ENCODE results near the gene PCBP3. TPM values are rescaled to one million over a fixed set of nuclear protein-coding genes. Genes with fewer than 3 reads are reported as not detected.
A peak's percentile ranks its signal among the peaks of the same experiment; 100 is the strongest.

Gene PCBP3
- total RNA-seq, 4 donors from 2014 or later = 0.13 to 0.26 TPM; not detected in 2

- Histone ChIP-seq H3K4me3 (peak overlapping the region; percentile 64 to 88 (median 64)), H3K27ac (peak overlapping the region; percentile 81 to 89 (median 84)), H3K9me3 (no peaks in the 10 kb centered on the region), H3K27me3 (peaks cover 21 to 30% (median 23%) of the 10 kb centered on the region in 3 donors), H3K4me1 (peaks cover 27 to 31% of the 10 kb centered on the region in 2 donors), H3K36me3 (no peaks in the 10 kb centered on the region)
- ATAC-seq (peak; percentile 29 to 38), DNase-seq (peak in 1 of 2 donors; percentile 72)
- intact Hi-C loops (cut with DNase I; ENCODE audit: low total_unique reads) = loop anchor here (2.0 to 5.0 kb wide), 4 partner anchors 86 to 256 kb away; partner anchors contain the start of genes COL6A2 and LSS
- TF ChIP-seq CTCF (IDR thresholded peaks at IDR 0.05 in 4 of 5, conservative IDR thresholded peaks at IDR 0.05 in 1 of 5) = no peak
- TF ChIP-seq POLR2A (IDR thresholded peaks at IDR 0.05) = no peak
- in situ Hi-C loops (cut with MboI; ENCODE audit: low sequenced_read_pairs in 4 of 4) = loop anchor here in 2 of 4 donors (25.0 kb wide), 1 partner anchor 141 kb away; no protein-coding TSS in a partner anchor
Observed at GRCh38 chr21:45971616-45972352, 328.3 kb downstream of the PCBP3 start.

DNA sequence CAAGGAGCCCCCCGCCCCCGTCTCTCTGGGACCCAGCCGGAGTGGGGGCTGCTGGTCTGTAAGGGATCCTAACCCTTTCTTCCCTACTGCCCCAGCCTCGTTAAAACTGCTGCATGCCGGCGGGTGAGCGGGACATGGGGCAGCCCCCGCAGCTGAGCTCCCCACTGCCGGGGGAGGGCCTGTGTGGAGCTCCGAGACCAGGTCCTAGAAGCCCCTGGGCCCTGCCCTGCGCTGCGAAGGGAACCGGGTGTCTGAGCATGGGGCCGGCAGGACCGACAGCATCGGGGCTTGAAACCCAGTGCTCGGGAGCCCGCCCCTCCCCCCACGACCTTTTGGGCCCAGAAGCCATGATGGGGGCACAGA lies 328.8 kb downstream of the PCBP3 start:
- ATAC-seq (no peak), DNase-seq (no peak)
- TF ChIP-seq CTCF (IDR thresholded peaks at IDR 0.05 in 4 of 5, conservative IDR thresholded peaks at IDR 0.05 in 1 of 5) (no peak), POLR2A (IDR thresholded peaks at IDR 0.05) (no peak)
- Histone ChIP-seq H3K27me3 (peaks cover 21 to 30% (median 23%) of the 10 kb centered on the region in 3 donors), H3K36me3 (no peaks in the 10 kb centered on the region), H3K9me3 (no peaks in the 10 kb centered on the region), H3K4me3 (peak overlapping the region; percentile 64 to 88 (median 64)), H3K4me1 (peaks cover 27 to 31% of the 10 kb centered on the region in 2 donors), H3K27ac (peak overlapping the region; percentile 81 to 89 (median 84))
- in situ Hi-C loops (cut with MboI; ENCODE audit: low sequenced_read_pairs in 4 of 4) (loop anchor here in 2 of 4 donors (25.0 kb wide), 1 partner anchor 140 kb away; no protein-coding TSS in a partner anchor), intact Hi-C loops (cut with DNase I; ENCODE audit: low total_unique reads) (loop anchor here (5.0 kb wide), 3 partner anchors 85 to 255 kb away; partner anchors contain the start of gene LSS)

- ATAC-seq = peak; percentile 24 to 32
- in situ Hi-C loops (cut with MboI; ENCODE audit: low sequenced_read_pairs in 4 of 4) (loop anchor here in 2 of 4 donors (25.0 kb wide), 1 partner anchor 139 kb away; no protein-coding TSS in a partner anchor), intact Hi-C loops (cut with DNase I; ENCODE audit: low total_unique reads) (loop anchor here (5.0 kb wide), 3 partner anchors 84 to 254 kb away; partner anchors contain the start of gene LSS)
- Histone ChIP-seq H3K27me3 (peaks cover 21 to 30% (median 23%) of the 10 kb centered on the region in 3 donors), H3K9me3 (no peaks in the 10 kb centered on the region), H3K36me3 (no peaks in the 10 kb centered on the region), H3K27ac (peak overlapping the region; percentile 81 to 89 (median 84)), H3K4me3 (peak overlapping the region; percentile 64 to 88 (median 64)), H3K4me1 (peaks cover 27 to 31% of the 10 kb centered on the region in 2 donors)
- DNase-seq = peak in 1 of 2 donors; percentile 69
- TF ChIP-seq POLR2A (IDR thresholded peaks at IDR 0.05) = no peak
- TF ChIP-seq CTCF (IDR thresholded peaks at IDR 0.05 in 4 of 5, conservative IDR thresholded peaks at IDR 0.05 in 1 of 5) = no peak
Observed at GRCh38 chr21:45972716-45973474, 329.4 kb downstream of the PCBP3 start.

GRCh38 chr21:45973475-45974072 lies 330.0 kb downstream of the PCBP3 start:
- Histone ChIP-seq H3K36me3 (no peaks in the 10 kb centered on the region), H3K4me1 (peaks cover 27 to 31% of the 10 kb centered on the region in 2 donors), H3K27ac (peak overlapping the region; percentile 81 to 89 (median 84)), H3K9me3 (no peaks in the 10 kb centered on the region), H3K4me3 (peak overlapping the region; percentile 64 to 88 (median 64)), H3K27me3 (peaks cover 21 to 30% (median 23%) of the 10 kb centered on the region in 3 donors)
- intact Hi-C loops (cut with DNase I; ENCODE audit: low total_unique reads) = loop anchor here (5.0 kb wide), 3 partner anchors 84 to 254 kb away; partner anchors contain the start of gene LSS
- ATAC-seq (peak; percentile 29 to 43), DNase-seq (no peak)
- TF ChIP-seq CTCF (IDR thresholded peaks at IDR 0.05 in 4 of 5, conservative IDR thresholded peaks at IDR 0.05 in 1 of 5) (peak; percentile 39 to 73 (median 53)), POLR2A (IDR thresholded peaks at IDR 0.05) (peak; percentile 7 to 28)
- in situ Hi-C loops (cut with MboI; ENCODE audit: low sequenced_read_pairs in 4 of 4) = loop anchor here in 2 of 4 donors (25.0 kb wide), 1 partner anchor 139 kb away; no protein-coding TSS in a partner anchor

Measured in gastrocnemius medialis (tissue), 4 donors.